Uterus (tissue), 4 donors: ENCODE results near the gene NTSR1. TPM values are rescaled to one million over a fixed set of nuclear protein-coding genes. Genes with fewer than 3 reads are reported as not detected.

Experiments used
- DNase-seq, 2 donors: peaks; one replicate each; pipeline ENCODE4 v3.0.0-alpha.2; 2019 to 2020
- H3K27ac ChIP-seq, 2 donors: fragments of 200-600 bp; sonication (generic); 1 replicate in 1 of 2; 2 replicates in 1 of 2; pipeline ENCODE4 v1.5.1; 2016 to 2018
- H3K27me3 ChIP-seq, 2 donors: fragments of 200-600 bp; sonication (generic); one replicate each; pipeline ENCODE4 v1.5.1; 2018 to 2019; ENCODE audit warnings: control low read depth in 1 of 2
- H3K36me3 ChIP-seq, 2 donors: fragments of 200-600 bp; sonication (generic); one replicate each; pipeline ENCODE4 v1.5.1; 2019; ENCODE audit warnings: control low read depth in 1 of 2
- H3K4me1 ChIP-seq, 2 donors: fragments of 200-600 bp; sonication (generic); one replicate each; pipeline ENCODE4 v1.5.1; 2018 to 2019; ENCODE audit warnings: control low read depth in 1 of 2
- H3K4me3 ChIP-seq, 2 donors: fragments of 200-600 bp; sonication (generic); 1 replicate in 1 of 2; 2 replicates in 1 of 2; pipeline ENCODE4 v1.5.1; 2018 to 2019; ENCODE audit warnings: mild to moderate bottlenecking in 1 of 2
- H3K9me3 ChIP-seq, 2 donors: fragments of 200-600 bp; sonication (generic); one replicate each; pipeline ENCODE4 v1.5.1; 2019; ENCODE audit warnings: control low read depth in 1 of 2
- POLR2A ChIP-seq, 2 donors: fragments of 450-650 bp; IDR thresholded peaks; one replicate each; pipeline ENCODE4 v1.6.1; 2016; ENCODE audit warnings: antibody characterized with exemption in 2 of 2, mild to moderate bottlenecking in 1 of 2, moderate library complexity in 1 of 2
- intact Hi-C: fragments of 100-400 bp; cut with DNase I; formaldehyde crosslinking; loops from one replicate; pipeline ENCODE4 v1.15.1; 2023; ENCODE audit warnings: low total_unique reads
- total RNA-seq, 4 donors: library from RNA; depleted of rRNA in 3 of 4; stranded (reverse); fragments of >200 nt in 3 of 4; gene quantifications; one replicate each; pipeline versions ENCODE4 v1.1.0 to v1.2.4, GENCODE V29; 2014 to 2023
- TF ChIP-seq, protein P1 (sequence below), 4 experiments: fragments of 200-600 bp in 2 of 4; fragments of 450-650 bp in 2 of 4; sonication (generic) in 2 of 4; IDR thresholded peaks; one replicate each; pipeline ENCODE4 v1.5.1; 2016 to 2019; ENCODE audit warnings: antibody characterized with exemption in 4 of 4, mild to moderate bottlenecking in 2 of 4, moderate library complexity in 1 of 4
- donor health status: DM: yes; HTN: yes; CAD: no.

Gene NTSR1
- total RNA-seq, 4 donors from 2014 or later = not detected

DNA sequence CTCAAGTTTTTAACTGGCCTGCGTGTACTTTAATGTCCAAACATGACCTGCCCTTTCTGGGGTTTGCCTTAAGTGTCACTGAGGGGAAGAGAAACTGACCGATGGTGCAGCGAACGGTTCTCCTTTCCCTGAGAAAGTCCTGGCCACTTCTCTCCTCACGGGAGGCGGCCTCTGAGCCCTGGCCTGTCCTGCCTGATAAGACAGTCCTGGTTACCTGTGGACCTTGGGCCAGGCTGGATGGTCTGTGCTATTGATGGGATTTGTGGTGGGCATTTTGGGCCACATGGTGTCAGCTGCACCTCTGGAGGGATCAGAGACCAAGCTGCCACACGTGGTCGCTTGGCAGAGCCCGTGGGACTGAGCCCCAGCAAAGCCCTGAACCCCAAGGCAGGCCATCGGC lies 11.6 kb upstream of the NTSR1 start:
- Histone ChIP-seq H3K9me3 (no peaks in the 10 kb centered on the region), H3K27me3 (no peaks in the 10 kb centered on the region), H3K4me1 (no peaks in the 10 kb centered on the region), H3K27ac (no peak overlapping the region), H3K4me3 (no peak overlapping the region), H3K36me3 (no peaks in the 10 kb centered on the region)
- TF ChIP-seq POLR2A (IDR thresholded peaks at IDR 0.05) = no peak
- TF ChIP-seq, protein P1, sequence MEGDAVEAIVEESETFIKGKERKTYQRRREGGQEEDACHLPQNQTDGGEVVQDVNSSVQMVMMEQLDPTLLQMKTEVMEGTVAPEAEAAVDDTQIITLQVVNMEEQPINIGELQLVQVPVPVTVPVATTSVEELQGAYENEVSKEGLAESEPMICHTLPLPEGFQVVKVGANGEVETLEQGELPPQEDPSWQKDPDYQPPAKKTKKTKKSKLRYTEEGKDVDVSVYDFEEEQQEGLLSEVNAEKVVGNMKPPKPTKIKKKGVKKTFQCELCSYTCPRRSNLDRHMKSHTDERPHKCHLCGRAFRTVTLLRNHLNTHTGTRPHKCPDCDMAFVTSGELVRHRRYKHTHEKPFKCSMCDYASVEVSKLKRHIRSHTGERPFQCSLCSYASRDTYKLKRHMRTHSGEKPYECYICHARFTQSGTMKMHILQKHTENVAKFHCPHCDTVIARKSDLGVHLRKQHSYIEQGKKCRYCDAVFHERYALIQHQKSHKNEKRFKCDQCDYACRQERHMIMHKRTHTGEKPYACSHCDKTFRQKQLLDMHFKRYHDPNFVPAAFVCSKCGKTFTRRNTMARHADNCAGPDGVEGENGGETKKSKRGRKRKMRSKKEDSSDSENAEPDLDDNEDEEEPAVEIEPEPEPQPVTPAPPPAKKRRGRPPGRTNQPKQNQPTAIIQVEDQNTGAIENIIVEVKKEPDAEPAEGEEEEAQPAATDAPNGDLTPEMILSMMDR (IDR thresholded peaks at IDR 0.05) = no peak
- intact Hi-C loops = no loop called here
- no peak for DNase-seq

DNA sequence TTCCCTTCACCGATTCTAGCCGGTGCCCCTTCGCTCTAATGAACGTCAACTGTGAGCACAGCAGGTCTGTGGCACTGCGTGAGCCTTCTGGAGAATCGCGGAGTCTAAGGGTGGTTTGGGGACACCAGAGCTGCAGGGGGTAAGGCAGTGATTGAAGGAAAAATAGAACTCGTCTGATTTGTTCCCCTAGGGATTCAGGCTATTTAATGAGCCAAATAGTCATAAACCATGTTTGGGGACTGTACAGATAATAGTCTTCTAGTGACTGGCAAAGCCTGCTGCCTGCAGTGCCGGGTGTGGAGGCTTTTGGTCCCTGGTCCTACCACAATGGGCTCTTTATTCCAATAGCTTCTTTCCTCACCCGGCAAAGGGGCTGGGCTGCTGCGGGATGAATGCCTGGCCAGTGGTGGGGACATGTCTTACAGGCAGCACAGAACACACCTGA lies 11.1 kb upstream of the NTSR1 start:
- no peak for TF ChIP-seq POLR2A (IDR thresholded peaks at IDR 0.05)
- TF ChIP-seq, protein P1 (IDR thresholded peaks at IDR 0.05) = no peak
- no peak for DNase-seq
- intact Hi-C loops = no loop called here

DNA sequence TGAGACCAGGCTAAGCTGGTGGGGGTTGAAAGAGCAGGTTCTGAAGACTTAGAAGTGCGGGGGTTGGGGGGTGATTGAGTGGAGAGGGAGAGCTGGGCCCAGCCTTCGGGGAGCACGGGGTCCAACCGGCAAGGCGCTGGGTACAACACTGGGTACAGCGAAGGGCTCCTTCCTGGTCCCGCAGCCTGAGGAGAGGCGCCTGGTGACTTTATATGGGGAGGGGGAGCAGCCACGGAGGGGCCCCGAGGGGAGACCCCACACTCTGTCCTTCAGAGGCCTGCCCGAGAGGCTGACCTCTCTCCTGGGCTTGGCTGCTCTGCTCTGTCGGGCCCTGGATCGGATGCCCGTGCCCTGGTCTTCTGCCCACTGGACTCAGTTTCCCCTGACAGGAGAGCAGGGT lies 10.4 kb upstream of the NTSR1 start:
- Histone ChIP-seq H3K4me3 (no peak overlapping the region), H3K27ac (no peak overlapping the region), H3K4me1 (no peaks in the 10 kb centered on the region), H3K9me3 (no peaks in the 10 kb centered on the region), H3K27me3 (no peaks in the 10 kb centered on the region), H3K36me3 (no peaks in the 10 kb centered on the region)
- DNase-seq = no peak
- TF ChIP-seq, protein P1 (IDR thresholded peaks at IDR 0.05) = no peak
- TF ChIP-seq POLR2A (IDR thresholded peaks at IDR 0.05) = no peak
- intact Hi-C loops = no loop called here

More for the DNA sequence above, 11.1 kb upstream of the NTSR1 start:
- no peaks in the 10 kb centered on the region for H3K36me3 ChIP-seq
- H3K27ac ChIP-seq = no peak overlapping the region
- H3K4me1 ChIP-seq = no peaks in the 10 kb centered on the region
- no peaks in the 10 kb centered on the region for H3K9me3 ChIP-seq
- H3K27me3 ChIP-seq = no peaks in the 10 kb centered on the region
- no peak overlapping the region for H3K4me3 ChIP-seq

DNA sequence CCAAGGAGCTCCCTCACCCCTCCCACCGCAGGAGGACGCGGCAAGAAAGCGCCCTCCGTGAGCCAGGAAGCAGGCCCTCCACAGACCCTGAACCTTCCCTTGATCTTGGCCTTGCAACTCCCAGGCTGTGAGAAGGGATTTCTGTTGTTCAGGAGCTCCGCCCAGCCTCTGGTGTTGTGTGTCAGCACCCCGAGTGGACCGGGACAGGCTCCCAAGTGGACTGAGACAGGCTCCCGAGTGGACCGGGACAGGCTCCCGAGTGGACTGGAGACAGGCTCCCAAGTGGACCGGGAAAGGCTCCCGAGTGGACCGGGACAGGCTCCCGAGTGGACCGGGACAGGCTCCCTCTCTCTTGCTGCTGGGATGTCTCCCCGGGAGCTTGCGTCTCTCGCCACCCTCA lies 9.3 kb upstream of the NTSR1 start:
- H3K4me1 ChIP-seq = no peaks in the 10 kb centered on the region
- no peaks in the 10 kb centered on the region for H3K27me3 ChIP-seq
- no peak overlapping the region for H3K27ac ChIP-seq
- no peak for TF ChIP-seq POLR2A (IDR thresholded peaks at IDR 0.05)
- TF ChIP-seq, protein P1 (IDR thresholded peaks at IDR 0.05) = no peak
- intact Hi-C loops = no loop called here
- no peak overlapping the region for H3K4me3 ChIP-seq
- no peaks in the 10 kb centered on the region for H3K9me3 ChIP-seq
- no peak for DNase-seq
- no peaks in the 10 kb centered on the region for H3K36me3 ChIP-seq

DNA sequence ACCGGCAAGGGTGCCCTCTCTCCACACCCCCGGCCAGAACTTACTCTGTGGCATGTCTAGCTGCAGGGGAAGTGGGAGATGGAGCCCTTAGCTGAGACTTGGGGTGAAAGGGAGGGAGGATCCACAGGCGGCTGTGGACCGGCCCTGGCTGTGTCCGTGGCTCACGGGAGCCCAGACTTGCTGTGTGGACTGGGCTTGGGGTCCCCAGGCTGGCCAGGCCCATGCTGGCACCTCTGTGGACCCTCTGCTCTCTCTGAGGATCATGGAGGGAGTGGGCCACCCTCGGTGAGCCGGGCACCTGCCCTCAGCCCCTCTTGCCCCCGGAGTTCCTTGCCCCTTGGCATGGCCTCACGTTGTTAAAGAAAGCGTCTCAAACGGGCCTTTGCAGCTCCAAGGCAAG lies 8.9 kb upstream of the NTSR1 start:
- TF ChIP-seq, protein P1 (IDR thresholded peaks at IDR 0.05) = no peak
- TF ChIP-seq POLR2A (IDR thresholded peaks at IDR 0.05) = no peak
- Histone ChIP-seq H3K9me3 (no peaks in the 10 kb centered on the region), H3K27me3 (no peaks in the 10 kb centered on the region), H3K4me1 (no peaks in the 10 kb centered on the region), H3K4me3 (no peak overlapping the region), H3K27ac (no peak overlapping the region), H3K36me3 (no peaks in the 10 kb centered on the region)
- intact Hi-C loops = no loop called here
- no peak for DNase-seq
